ENCODE data around the gene ITGB8. TPM values are rescaled to one million over a fixed set of nuclear protein-coding genes. Genes with fewer than 3 reads are reported as not detected.

The ITGB8 gene
- total RNA-seq, 1 experiment from 2014 or later, result 2.4 TPM

DNA sequence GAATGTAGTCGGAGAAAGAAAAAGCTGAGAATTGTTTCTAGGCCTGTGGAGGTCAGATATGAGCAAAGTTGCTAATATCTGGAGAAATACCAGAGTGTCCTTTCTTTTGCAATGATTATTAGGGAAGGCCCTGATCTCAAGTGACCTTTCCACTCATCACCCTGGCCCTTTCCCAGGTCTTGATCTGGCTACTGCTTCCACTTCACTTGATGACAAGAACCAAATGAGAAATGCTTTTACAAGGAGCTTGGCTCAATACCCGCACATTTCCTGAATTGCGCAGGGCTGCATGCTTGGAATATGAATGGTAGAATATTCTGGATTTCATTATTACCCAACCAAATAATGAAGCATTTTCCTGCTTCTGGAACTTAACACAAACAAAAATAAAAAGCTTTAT is 104.6 kb downstream of the ITGB8 start (continued):
- TF ChIP-seq, protein P1, sequence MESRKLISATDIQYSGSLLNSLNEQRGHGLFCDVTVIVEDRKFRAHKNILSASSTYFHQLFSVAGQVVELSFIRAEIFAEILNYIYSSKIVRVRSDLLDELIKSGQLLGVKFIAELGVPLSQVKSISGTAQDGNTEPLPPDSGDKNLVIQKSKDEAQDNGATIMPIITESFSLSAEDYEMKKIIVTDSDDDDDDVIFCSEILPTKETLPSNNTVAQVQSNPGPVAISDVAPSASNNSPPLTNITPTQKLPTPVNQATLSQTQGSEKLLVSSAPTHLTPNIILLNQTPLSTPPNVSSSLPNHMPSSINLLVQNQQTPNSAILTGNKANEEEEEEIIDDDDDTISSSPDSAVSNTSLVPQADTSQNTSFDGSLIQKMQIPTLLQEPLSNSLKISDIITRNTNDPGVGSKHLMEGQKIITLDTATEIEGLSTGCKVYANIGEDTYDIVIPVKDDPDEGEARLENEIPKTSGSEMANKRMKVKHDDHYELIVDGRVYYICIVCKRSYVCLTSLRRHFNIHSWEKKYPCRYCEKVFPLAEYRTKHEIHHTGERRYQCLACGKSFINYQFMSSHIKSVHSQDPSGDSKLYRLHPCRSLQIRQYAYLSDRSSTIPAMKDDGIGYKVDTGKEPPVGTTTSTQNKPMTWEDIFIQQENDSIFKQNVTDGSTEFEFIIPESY (IDR thresholded peaks at IDR 0.05; ENCODE audit: extremely low read depth, insufficient replicate concordance, low read length), result no peak
- TF ChIP-seq EGR1 (IDR thresholded peaks at IDR 0.05; ENCODE audit: low read depth), result no peak
- no peak for TF ChIP-seq TCF7L2 (IDR thresholded peaks at IDR 0.05; ENCODE audit: borderline replicate concordance, extremely low read depth, insufficient read depth, insufficient read length)
- TF ChIP-seq RAD21 (IDR thresholded peaks at IDR 0.05; ENCODE audit: low read depth), result no peak
- TF ChIP-seq EZH2 (IDR thresholded peaks at IDR 0.05), result no peak
- TF ChIP-seq, protein P2, sequence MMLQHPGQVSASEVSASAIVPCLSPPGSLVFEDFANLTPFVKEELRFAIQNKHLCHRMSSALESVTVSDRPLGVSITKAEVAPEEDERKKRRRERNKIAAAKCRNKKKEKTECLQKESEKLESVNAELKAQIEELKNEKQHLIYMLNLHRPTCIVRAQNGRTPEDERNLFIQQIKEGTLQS (IDR thresholded peaks at IDR 0.05), result no peak
- TF ChIP-seq CBX3 (IDR thresholded peaks at IDR 0.05; ENCODE audit: low read depth), result no peak
- TF ChIP-seq EZH2phosphoT487 (IDR thresholded peaks at IDR 0.05; ENCODE audit: borderline replicate concordance), result no peak

DNA sequence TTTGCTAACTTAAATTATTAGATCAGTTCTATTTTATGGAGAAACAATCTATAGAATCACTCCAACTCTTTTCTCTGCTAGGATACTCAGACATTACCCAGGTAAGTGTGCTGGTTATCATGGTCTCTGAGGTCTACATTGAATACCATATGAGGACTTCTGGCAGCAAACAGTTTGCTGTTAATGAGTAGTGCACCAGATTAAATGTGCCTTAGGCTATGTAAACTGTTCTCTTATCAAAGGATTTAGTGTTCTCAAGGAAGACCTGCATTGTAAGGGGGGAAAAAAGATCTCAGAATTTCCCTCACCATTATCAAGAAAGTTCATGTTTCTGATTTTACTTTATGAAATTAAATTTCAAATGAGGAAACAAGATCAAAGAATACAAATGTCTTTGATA is 107.5 kb downstream of the ITGB8 start:
- H3K79me2 ChIP-seq (ENCODE audit: insufficient read depth, low read length), result no peaks in the 10 kb centered on the region
- no peaks in the 10 kb centered on the region for H4K20me1 ChIP-seq (ENCODE audit: insufficient read depth)
- no peak overlapping the region for H3K4me2 ChIP-seq (ENCODE audit: low read length)
- no TSS peak for BruUV-seq (replicated peaks)
- TF ChIP-seq SRF (IDR thresholded peaks at IDR 0.05; ENCODE audit: low read depth), result no peak
- no peak for TF ChIP-seq ELF1 (IDR thresholded peaks at IDR 0.05; ENCODE audit: borderline replicate concordance, low read depth)
- no peak for TF ChIP-seq EGR1 (IDR thresholded peaks at IDR 0.05; ENCODE audit: low read depth)
- TF ChIP-seq, protein P3, sequence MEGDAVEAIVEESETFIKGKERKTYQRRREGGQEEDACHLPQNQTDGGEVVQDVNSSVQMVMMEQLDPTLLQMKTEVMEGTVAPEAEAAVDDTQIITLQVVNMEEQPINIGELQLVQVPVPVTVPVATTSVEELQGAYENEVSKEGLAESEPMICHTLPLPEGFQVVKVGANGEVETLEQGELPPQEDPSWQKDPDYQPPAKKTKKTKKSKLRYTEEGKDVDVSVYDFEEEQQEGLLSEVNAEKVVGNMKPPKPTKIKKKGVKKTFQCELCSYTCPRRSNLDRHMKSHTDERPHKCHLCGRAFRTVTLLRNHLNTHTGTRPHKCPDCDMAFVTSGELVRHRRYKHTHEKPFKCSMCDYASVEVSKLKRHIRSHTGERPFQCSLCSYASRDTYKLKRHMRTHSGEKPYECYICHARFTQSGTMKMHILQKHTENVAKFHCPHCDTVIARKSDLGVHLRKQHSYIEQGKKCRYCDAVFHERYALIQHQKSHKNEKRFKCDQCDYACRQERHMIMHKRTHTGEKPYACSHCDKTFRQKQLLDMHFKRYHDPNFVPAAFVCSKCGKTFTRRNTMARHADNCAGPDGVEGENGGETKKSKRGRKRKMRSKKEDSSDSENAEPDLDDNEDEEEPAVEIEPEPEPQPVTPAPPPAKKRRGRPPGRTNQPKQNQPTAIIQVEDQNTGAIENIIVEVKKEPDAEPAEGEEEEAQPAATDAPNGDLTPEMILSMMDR (IDR thresholded peaks at IDR 0.05 in 2 of 3, conservative IDR thresholded peaks at IDR 0.05 in 1 of 3; ENCODE audit: borderline replicate concordance in 1 of 3, insufficient read depth in 1 of 3, low read depth in 2 of 3, low read length in 2 of 3), result no peak
- no peak for TF ChIP-seq YY1 (IDR thresholded peaks at IDR 0.05; ENCODE audit: extremely low read depth, insufficient replicate concordance, low read depth, low read length)
- TF ChIP-seq SP1 (IDR thresholded peaks at IDR 0.05; ENCODE audit: low read depth), result no peak
- TF ChIP-seq EZH2phosphoT487 (IDR thresholded peaks at IDR 0.05; ENCODE audit: borderline replicate concordance), result no peak
- TF ChIP-seq CBX3 (IDR thresholded peaks at IDR 0.05; ENCODE audit: low read depth), result no peak
- TF ChIP-seq, protein P4, sequence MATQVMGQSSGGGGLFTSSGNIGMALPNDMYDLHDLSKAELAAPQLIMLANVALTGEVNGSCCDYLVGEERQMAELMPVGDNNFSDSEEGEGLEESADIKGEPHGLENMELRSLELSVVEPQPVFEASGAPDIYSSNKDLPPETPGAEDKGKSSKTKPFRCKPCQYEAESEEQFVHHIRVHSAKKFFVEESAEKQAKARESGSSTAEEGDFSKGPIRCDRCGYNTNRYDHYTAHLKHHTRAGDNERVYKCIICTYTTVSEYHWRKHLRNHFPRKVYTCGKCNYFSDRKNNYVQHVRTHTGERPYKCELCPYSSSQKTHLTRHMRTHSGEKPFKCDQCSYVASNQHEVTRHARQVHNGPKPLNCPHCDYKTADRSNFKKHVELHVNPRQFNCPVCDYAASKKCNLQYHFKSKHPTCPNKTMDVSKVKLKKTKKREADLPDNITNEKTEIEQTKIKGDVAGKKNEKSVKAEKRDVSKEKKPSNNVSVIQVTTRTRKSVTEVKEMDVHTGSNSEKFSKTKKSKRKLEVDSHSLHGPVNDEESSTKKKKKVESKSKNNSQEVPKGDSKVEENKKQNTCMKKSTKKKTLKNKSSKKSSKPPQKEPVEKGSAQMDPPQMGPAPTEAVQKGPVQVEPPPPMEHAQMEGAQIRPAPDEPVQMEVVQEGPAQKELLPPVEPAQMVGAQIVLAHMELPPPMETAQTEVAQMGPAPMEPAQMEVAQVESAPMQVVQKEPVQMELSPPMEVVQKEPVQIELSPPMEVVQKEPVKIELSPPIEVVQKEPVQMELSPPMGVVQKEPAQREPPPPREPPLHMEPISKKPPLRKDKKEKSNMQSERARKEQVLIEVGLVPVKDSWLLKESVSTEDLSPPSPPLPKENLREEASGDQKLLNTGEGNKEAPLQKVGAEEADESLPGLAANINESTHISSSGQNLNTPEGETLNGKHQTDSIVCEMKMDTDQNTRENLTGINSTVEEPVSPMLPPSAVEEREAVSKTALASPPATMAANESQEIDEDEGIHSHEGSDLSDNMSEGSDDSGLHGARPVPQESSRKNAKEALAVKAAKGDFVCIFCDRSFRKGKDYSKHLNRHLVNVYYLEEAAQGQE (IDR thresholded peaks at IDR 0.05; ENCODE audit: low read depth), result no peak
- no peak for TF ChIP-seq ZNF274 (IDR thresholded peaks at IDR 0.05; ENCODE audit: low read depth, low read length)
- TF ChIP-seq FOSL1 (IDR thresholded peaks at IDR 0.05; ENCODE audit: low read depth), result no peak
- TF ChIP-seq, protein P2 (IDR thresholded peaks at IDR 0.05), result no peak
- TF ChIP-seq POLR2A (IDR thresholded peaks at IDR 0.05; ENCODE audit: borderline replicate concordance, extremely low read depth, insufficient read depth, insufficient read length), result no peak
- intact Hi-C loops (cut with micrococcal nuclease), result no loop called here
- POLR2A ChIA-PET, result no interaction called here
- H3K36me3 ChIP-seq (ENCODE audit: control insufficient read depth in 1 of 2, insufficient read depth in 2 of 2, low read length in 2 of 2), result no peaks in the 10 kb centered on the region
- no peak overlapping the region for H2AFZ ChIP-seq (ENCODE audit: low read depth, low read length, poor library complexity, severe bottlenecking)
- CTCF ChIA-PET, result no interaction called here
- H3K27me3 ChIP-seq (ENCODE audit: insufficient read depth, low read length), result no peaks in the 10 kb centered on the region
- ATAC-seq (no peak), DNase-seq (ENCODE audit: low read depth, low spot score) (no peak)
- no peak overlapping the region for H3K27ac ChIP-seq (ENCODE audit: low read depth, low read length)
- H3K4me3 ChIP-seq (replicated peaks in 1 of 2; ENCODE audit: low read depth in 1 of 2, low read length in 2 of 2), result no peak overlapping the region
- no peaks in the 10 kb centered on the region for H3K4me1 ChIP-seq (ENCODE audit: control insufficient read depth in 1 of 2, insufficient read depth in 2 of 2, low read length in 2 of 2)
- RAD21 ChIA-PET (ENCODE audit: low non-redundant PET in 1 of 2, low total read pairs in 2 of 2, uncharacterized antibody in 2 of 2, unreplicated experiment in 2 of 2), result no interaction called here
- no peaks in the 10 kb centered on the region for H3K9me2 ChIP-seq (ENCODE audit: insufficient read depth)
- no peaks in the 10 kb centered on the region for H3K9me3 ChIP-seq (ENCODE audit: control insufficient read depth in 1 of 2, insufficient read depth in 1 of 2, low read depth in 1 of 2, low read length in 2 of 2)
- no peak overlapping the region for H3K9ac ChIP-seq (ENCODE audit: low read length)
